Gastrocnemius medialis (tissue), 4 donors: ENCODE measurements around the gene MYO16. TPM values are rescaled to one million over a fixed set of nuclear protein-coding genes. Genes with fewer than 3 reads are reported as not detected.

Source experiments
- ATAC-seq, 2 donors: fragments of 150-250 bp; one replicate each; pipeline ENCODE4 v1.9.1; 2016
- DNase-seq, 2 donors: peaks; one replicate each; pipeline ENCODE4 v3.0.0-alpha.2; 2019
- H3K27ac ChIP-seq, 4 donors: fragments of 200-600 bp; sonication (generic); 1 replicate in 1 of 4; 2 replicates in 3 of 4; pipeline ENCODE4 v1.5.1; 2016 to 2018; ENCODE audit warnings: mild to moderate bottlenecking in 2 of 4, moderate library complexity in 1 of 4
- H3K27me3 ChIP-seq, 3 donors: fragments of 200-600 bp; sonication (generic) in 2 of 3; 1 replicate in 1 of 3; 2 replicates in 2 of 3; pipeline versions ENCODE4 v1.5.1 to v1.6.0; 2016 to 2019; ENCODE audit warnings: mild to moderate bottlenecking in 1 of 3, moderate library complexity in 1 of 3
- H3K36me3 ChIP-seq, 2 donors: fragments of 200-600 bp; sonication (generic) in 1 of 2; one replicate each; pipeline ENCODE4 v1.5.1; 2017 to 2018
- H3K4me1 ChIP-seq, 2 donors: fragments of 200-600 bp; sonication (generic) in 1 of 2; one replicate each; pipeline ENCODE4 v1.5.1; 2016 to 2017; ENCODE audit warnings: mild to moderate bottlenecking in 2 of 2
- H3K4me3 ChIP-seq, 4 donors: fragments of 200-600 bp; sonication (generic) in 3 of 4; 1 replicate in 1 of 4; 2 replicates in 3 of 4; pipeline ENCODE4 v1.5.1; 2016 to 2019; ENCODE audit warnings: mild to moderate bottlenecking in 2 of 4
- H3K9me3 ChIP-seq, 3 donors: fragments of 200-600 bp; sonication (generic) in 2 of 3; 1 replicate in 1 of 3; 2 replicates in 2 of 3; pipeline ENCODE4 v1.5.1; 2016 to 2019
- POLR2A ChIP-seq, 2 donors: fragments of 450-650 bp; IDR thresholded peaks; one replicate each; pipeline ENCODE4 v1.6.1; 2017; ENCODE audit warnings: antibody characterized with exemption in 2 of 2, mild to moderate bottlenecking in 2 of 2, moderate library complexity in 2 of 2
- in situ Hi-C, 4 donors: fragments of 200-750 bp; cut with MboI; loops; one replicate each; pipeline versions ENCODE4 v1.15.0 to v1.8.0; 2017; ENCODE audit warnings: low sequenced_read_pairs in 4 of 4
- intact Hi-C: fragments of 100-400 bp; cut with DNase I; formaldehyde crosslinking; loops from one replicate; pipeline ENCODE4 v1.15.1; 2023; ENCODE audit warnings: low total_unique reads
- total RNA-seq, 4 donors: library from RNA; depleted of rRNA; stranded (reverse); fragments of >200 nt; gene quantifications; one replicate each; pipeline versions ENCODE4 v1.1.0 to v1.2.3, GENCODE V29; 2016
- TF ChIP-seq, protein P1 (sequence below), 5 experiments: fragments of 450-650 bp in 3 of 5; fragments of 200-600 bp in 2 of 5; sonication (generic) in 2 of 5; IDR thresholded peaks in 4 of 5; conservative IDR thresholded peaks in 1 of 5; 1 replicate in 4 of 5; 2 replicates in 1 of 5; pipeline ENCODE4 v1.5.1; 2016 to 2019; ENCODE audit warnings: antibody characterized with exemption in 5 of 5, mild to moderate bottlenecking in 3 of 5, moderate library complexity in 3 of 5

The MYO16 gene
- total RNA-seq, 4 donors from 2014 or later = 0.02 TPM; not detected in 3

DNA sequence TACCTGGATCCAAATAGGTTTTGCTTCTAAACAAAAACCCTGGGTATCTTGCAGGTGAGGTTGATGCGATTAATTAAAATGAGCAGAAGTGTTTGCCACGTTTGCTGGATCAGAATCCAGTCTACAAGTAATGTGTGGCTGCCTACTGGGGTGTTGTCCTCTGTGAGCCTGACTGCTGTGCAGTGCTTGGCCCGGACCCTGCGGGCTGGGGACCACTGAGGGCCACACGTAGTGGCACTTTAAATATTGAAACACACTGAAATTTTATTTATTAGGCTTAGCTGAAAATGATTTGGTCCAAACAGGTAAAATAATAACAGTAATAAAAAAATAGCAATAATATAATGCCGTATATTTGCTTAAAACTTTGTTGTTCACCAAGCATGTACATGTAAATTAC, 338.0 kb downstream of the MYO16 start:
- intact Hi-C loops (no loop called here), in situ Hi-C loops (loop anchor here (10.0 to 25.0 kb wide), 4 partner anchors 820 to 1845 kb away; partner anchors contain the start of gene IRS2 (in 3 of the 4))
- TF ChIP-seq POLR2A (IDR thresholded peaks at IDR 0.05) = no peak
- TF ChIP-seq, protein P1, sequence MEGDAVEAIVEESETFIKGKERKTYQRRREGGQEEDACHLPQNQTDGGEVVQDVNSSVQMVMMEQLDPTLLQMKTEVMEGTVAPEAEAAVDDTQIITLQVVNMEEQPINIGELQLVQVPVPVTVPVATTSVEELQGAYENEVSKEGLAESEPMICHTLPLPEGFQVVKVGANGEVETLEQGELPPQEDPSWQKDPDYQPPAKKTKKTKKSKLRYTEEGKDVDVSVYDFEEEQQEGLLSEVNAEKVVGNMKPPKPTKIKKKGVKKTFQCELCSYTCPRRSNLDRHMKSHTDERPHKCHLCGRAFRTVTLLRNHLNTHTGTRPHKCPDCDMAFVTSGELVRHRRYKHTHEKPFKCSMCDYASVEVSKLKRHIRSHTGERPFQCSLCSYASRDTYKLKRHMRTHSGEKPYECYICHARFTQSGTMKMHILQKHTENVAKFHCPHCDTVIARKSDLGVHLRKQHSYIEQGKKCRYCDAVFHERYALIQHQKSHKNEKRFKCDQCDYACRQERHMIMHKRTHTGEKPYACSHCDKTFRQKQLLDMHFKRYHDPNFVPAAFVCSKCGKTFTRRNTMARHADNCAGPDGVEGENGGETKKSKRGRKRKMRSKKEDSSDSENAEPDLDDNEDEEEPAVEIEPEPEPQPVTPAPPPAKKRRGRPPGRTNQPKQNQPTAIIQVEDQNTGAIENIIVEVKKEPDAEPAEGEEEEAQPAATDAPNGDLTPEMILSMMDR (IDR thresholded peaks at IDR 0.05 in 4 of 5, conservative IDR thresholded peaks at IDR 0.05 in 1 of 5) = no peak
- H3K9me3 ChIP-seq = no peaks in the 10 kb centered on the region
- H3K27ac ChIP-seq = no peak overlapping the region
- no peaks in the 10 kb centered on the region for H3K36me3 ChIP-seq
- DNase-seq = no peak
- no peaks in the 10 kb centered on the region for H3K27me3 ChIP-seq
- no peak overlapping the region for H3K4me3 ChIP-seq
- no peaks in the 10 kb centered on the region for H3K4me1 ChIP-seq
- ATAC-seq = no peak

DNA sequence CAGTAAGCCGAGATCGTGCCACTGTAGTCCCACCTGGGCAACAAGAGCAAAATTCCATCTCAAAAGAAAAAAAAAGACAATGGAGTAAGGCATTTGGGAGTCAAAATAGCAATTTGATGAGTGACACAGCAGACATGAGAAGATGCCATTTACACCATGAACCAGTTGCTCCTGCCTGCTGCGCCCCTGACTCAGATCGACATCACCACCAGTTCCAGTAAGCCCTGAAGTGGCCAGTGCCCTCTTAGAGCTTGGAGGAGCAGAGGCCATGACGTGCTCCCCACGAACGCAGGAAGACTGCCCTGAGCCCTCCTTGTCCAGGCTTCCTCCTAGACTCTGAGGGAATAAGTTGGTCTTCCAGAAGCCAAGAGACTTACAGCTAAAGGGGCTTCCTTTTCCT, 339.2 kb downstream of the MYO16 start:
- H3K36me3 ChIP-seq = no peaks in the 10 kb centered on the region
- H3K27ac ChIP-seq = no peak overlapping the region
- TF ChIP-seq, protein P1 (IDR thresholded peaks at IDR 0.05 in 4 of 5, conservative IDR thresholded peaks at IDR 0.05 in 1 of 5) = no peak
- TF ChIP-seq POLR2A (IDR thresholded peaks at IDR 0.05) = no peak
- no peak overlapping the region for H3K4me3 ChIP-seq
- no peaks in the 10 kb centered on the region for H3K9me3 ChIP-seq
- ATAC-seq (no peak), DNase-seq (no peak)
- no peaks in the 10 kb centered on the region for H3K27me3 ChIP-seq
- intact Hi-C loops (no loop called here), in situ Hi-C loops (loop anchor here (10.0 to 25.0 kb wide), 4 partner anchors 819 to 1844 kb away; partner anchors contain the start of gene IRS2 (in 3 of the 4))
- no peaks in the 10 kb centered on the region for H3K4me1 ChIP-seq

DNA sequence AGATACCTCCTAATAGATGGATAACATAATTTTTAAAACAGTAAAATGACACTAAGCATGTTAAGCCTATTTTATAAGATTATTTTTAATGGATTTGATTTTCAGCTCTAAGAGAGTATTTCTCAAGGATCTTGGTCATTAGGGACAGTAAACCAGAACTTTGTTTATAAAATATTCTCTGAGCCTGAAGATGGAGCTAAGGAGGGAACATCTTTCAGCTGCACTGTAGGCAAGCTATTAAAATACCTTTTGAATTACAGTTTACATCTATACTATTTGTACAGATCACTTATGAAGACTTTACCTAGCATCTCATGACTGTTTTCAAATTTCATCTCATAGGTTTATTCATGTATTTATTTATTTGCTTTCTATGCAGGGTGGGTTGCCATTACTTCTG, 345.3 kb downstream of the MYO16 start:
- Histone ChIP-seq H3K4me3 (no peak overlapping the region), H3K27me3 (peaks cover 0 to 3% (median 0%) of the 10 kb centered on the region in 3 donors), H3K9me3 (no peaks in the 10 kb centered on the region), H3K27ac (no peak overlapping the region), H3K36me3 (no peaks in the 10 kb centered on the region), H3K4me1 (no peaks in the 10 kb centered on the region)
- DNase-seq = no peak
- intact Hi-C loops (no loop called here), in situ Hi-C loops (loop anchor here in 3 of 4 donors (25.0 kb wide), 3 partner anchors 813 to 1838 kb away; partner anchors contain the start of gene IRS2 (in 3 of the 3))
- TF ChIP-seq, protein P1 (IDR thresholded peaks at IDR 0.05 in 4 of 5, conservative IDR thresholded peaks at IDR 0.05 in 1 of 5) = no peak
- TF ChIP-seq POLR2A (IDR thresholded peaks at IDR 0.05) = no peak
- no peak for ATAC-seq

DNA sequence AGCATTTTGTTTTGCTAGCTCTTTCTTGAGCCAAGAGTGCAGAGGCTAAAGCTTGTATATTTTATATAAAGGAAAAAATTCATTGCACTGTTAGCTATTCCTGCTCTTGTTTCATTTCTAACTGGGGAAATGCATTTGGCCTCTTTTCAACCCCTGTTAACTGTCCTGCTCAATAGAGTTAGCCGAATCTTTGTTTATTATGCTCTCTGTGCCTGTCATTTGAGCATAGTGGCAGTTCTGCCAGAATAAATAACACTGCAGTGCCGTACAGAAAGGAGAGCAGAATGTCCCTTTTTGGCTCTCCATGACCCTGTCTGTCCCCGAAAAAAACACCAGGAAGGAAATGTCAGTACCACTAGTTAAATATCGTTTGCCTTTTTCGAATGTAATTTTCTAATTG, 350.8 kb downstream of the MYO16 start:
- no peak overlapping the region for H3K27ac ChIP-seq
- peaks cover 0 to 3% (median 0%) of the 10 kb centered on the region in 3 donors for H3K27me3 ChIP-seq
- H3K4me1 ChIP-seq = no peaks in the 10 kb centered on the region
- DNase-seq (no peak), ATAC-seq (no peak)
- H3K9me3 ChIP-seq = no peaks in the 10 kb centered on the region
- H3K4me3 ChIP-seq = no peak overlapping the region
- intact Hi-C loops (no loop called here), in situ Hi-C loops (no loop called here)
- TF ChIP-seq POLR2A (IDR thresholded peaks at IDR 0.05) = no peak
- TF ChIP-seq, protein P1 (IDR thresholded peaks at IDR 0.05 in 4 of 5, conservative IDR thresholded peaks at IDR 0.05 in 1 of 5) = no peak
- no peaks in the 10 kb centered on the region for H3K36me3 ChIP-seq

DNA sequence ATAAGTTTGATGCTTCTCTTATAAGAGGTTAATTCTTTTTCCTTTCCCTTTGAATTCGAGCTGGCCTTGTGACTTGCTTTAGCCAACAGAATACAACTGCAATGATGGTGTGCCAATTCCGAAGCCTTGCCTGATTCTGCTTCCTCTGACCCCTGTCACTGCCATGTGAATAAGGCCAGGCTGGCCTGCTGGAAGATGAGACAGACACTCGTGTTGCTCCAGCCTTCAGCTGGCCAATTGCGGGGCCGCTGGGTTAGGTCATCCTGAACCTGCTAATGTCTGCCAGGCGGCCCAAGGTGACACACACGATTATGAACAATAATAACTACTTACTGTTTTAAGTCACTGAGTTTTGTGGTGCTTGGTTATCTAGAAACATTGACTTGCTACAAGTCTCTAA, 352.0 kb downstream of the MYO16 start:
- no peaks in the 10 kb centered on the region for H3K9me3 ChIP-seq
- H3K4me3 ChIP-seq = no peak overlapping the region
- intact Hi-C loops = no loop called here
- ATAC-seq = no peak
- H3K36me3 ChIP-seq = no peaks in the 10 kb centered on the region
- in situ Hi-C loops = no loop called here
- H3K27me3 ChIP-seq = peaks cover 0 to 3% (median 0%) of the 10 kb centered on the region in 3 donors
- no peak overlapping the region for H3K27ac ChIP-seq
- no peaks in the 10 kb centered on the region for H3K4me1 ChIP-seq
- TF ChIP-seq, protein P1 (IDR thresholded peaks at IDR 0.05 in 4 of 5, conservative IDR thresholded peaks at IDR 0.05 in 1 of 5) = no peak
- no peak for TF ChIP-seq POLR2A (IDR thresholded peaks at IDR 0.05)
- peak in 1 of 2 donors; percentile 13 for DNase-seq
